Astrocyte (in vitro differentiated cells and primary cell): ENCODE results near the gene HTR4. TPM values are rescaled to one million over a fixed set of nuclear protein-coding genes. Genes with fewer than 3 reads are reported as not detected.
"Not testable (repeated sequence)": the region's sequence is repeated elsewhere in the genome, so short reads cannot be mapped to it uniquely, and the experiment has no call there.

Experiments
- DNase-seq: peaks from one replicate; pipeline ENCODE4 v3.0.0-alpha.2; 2010; ENCODE audit warnings: low read depth
- FAIRE-seq: peaks from 2 replicates; lab custom pipeline; 2011; peaks lifted over from hg19 to GRCh38; lab: Jason Lieb, UNC
- H2AFZ ChIP-seq: 2 replicates; pipeline ENCODE4 v1.6.0; 2012; ENCODE audit warnings: low read depth, low read length, inconsistent platforms
- H3K27ac ChIP-seq: 2 replicates; pipeline ENCODE4 v1.5.1; 2011; ENCODE audit warnings: low read depth, low read length, inconsistent platforms
- H3K27me3 ChIP-seq: 2 replicates; pipeline ENCODE4 v1.6.0; 2011; ENCODE audit warnings: low read length, inconsistent platforms; ENCODE audit not compliant: insufficient read depth
- H3K36me3 ChIP-seq: 2 replicates; pipeline ENCODE4 v1.5.1; 2011; ENCODE audit warnings: low read length, inconsistent platforms; ENCODE audit not compliant: insufficient read depth
- H3K4me1 ChIP-seq: 2 replicates; pipeline ENCODE4 v1.5.1; 2011; ENCODE audit warnings: low read length, inconsistent platforms; ENCODE audit not compliant: insufficient read depth
- H3K4me2 ChIP-seq: 2 replicates; pipeline ENCODE4 v1.6.0; 2012; ENCODE audit warnings: low read length, inconsistent platforms
- H3K4me3 ChIP-seq: 2 replicates; pipeline ENCODE4 v1.5.1; 2011; ENCODE audit warnings: low read depth, mild to moderate bottlenecking, low read length, inconsistent platforms; ENCODE audit not compliant: insufficient read depth
- H3K79me2 ChIP-seq: 2 replicates; pipeline ENCODE4 v1.6.0; 2012; ENCODE audit warnings: mild to moderate bottlenecking, low read length, inconsistent platforms; ENCODE audit not compliant: insufficient read depth
- H3K9ac ChIP-seq: 2 replicates; pipeline ENCODE4 v1.6.0; 2012; ENCODE audit warnings: mild to moderate bottlenecking, low read length, inconsistent platforms
- H3K9me3 ChIP-seq: 2 replicates; pipeline ENCODE4 v1.5.1; 2012; ENCODE audit warnings: low read depth, mild to moderate bottlenecking, low read length, inconsistent platforms; ENCODE audit not compliant: insufficient read depth
- H4K20me1 ChIP-seq: 2 replicates; pipeline ENCODE4 v1.6.0; 2012; ENCODE audit warnings: low read length, inconsistent platforms; ENCODE audit not compliant: insufficient read depth
- H3K27ac Mint-ChIP-seq: one replicate; pipeline ENCODE4 v1.8.0; 2021; ENCODE audit warnings: mild to moderate bottlenecking, mixed read lengths; ENCODE audit not compliant: unreplicated experiment
- H3K27me3 Mint-ChIP-seq: one replicate; pipeline ENCODE4 v1.8.0; 2021; ENCODE audit warnings: low read depth, mixed read lengths; ENCODE audit not compliant: unreplicated experiment
- H3K36me3 Mint-ChIP-seq: one replicate; pipeline ENCODE4 v1.8.0; 2021; ENCODE audit warnings: low read depth, mixed read lengths; ENCODE audit not compliant: unreplicated experiment
- H3K4me1 Mint-ChIP-seq: one replicate; pipeline ENCODE4 v1.8.0; 2021; ENCODE audit warnings: low read depth, mixed read lengths; ENCODE audit not compliant: unreplicated experiment
- H3K4me3 Mint-ChIP-seq: one replicate; pipeline ENCODE4 v1.8.0; 2021; ENCODE audit warnings: mild to moderate bottlenecking, moderate library complexity, mixed read lengths; ENCODE audit not compliant: unreplicated experiment
- H3K9me3 Mint-ChIP-seq: one replicate; pipeline ENCODE4 v1.8.0; 2021; ENCODE audit warnings: mild to moderate bottlenecking, mixed read lengths; ENCODE audit not compliant: unreplicated experiment
- EZH2 ChIP-seq: IDR thresholded peaks from 2 replicates; pipeline ENCODE4 v1.6.1; 2012; ENCODE audit warnings: mild to moderate bottlenecking, low read length, inconsistent platforms; ENCODE audit not compliant: insufficient read depth
- total RNA-seq: library from RNA; stranded (reverse); gene quantifications from 2 replicates; pipeline ENCODE4 v1.2.1, GENCODE V29; 2021
- TF ChIP-seq, protein P1 (sequence below): IDR thresholded peaks from 2 replicates; pipeline ENCODE4 v1.5.1; 2011; ENCODE audit warnings: low read depth, mild to moderate bottlenecking, inconsistent platforms, low read length, moderate library complexity; ENCODE audit not compliant: insufficient read depth

Gene HTR4
- total RNA-seq, 1 donor from 2014 or later, result not detected

- no peaks in the 10 kb centered on the region for H3K9me3 Mint-ChIP-seq
- no peak overlapping the region for H3K27ac ChIP-seq
- DNase-seq (no peak), FAIRE-seq (no peak)
- H3K36me3 Mint-ChIP-seq, result no peaks in the 10 kb centered on the region
- H4K20me1 ChIP-seq, result no peaks in the 10 kb centered on the region
- peaks cover 5% of the 10 kb centered on the region for H3K27me3 ChIP-seq
- no peaks in the 10 kb centered on the region for H3K79me2 ChIP-seq
- H3K4me2 ChIP-seq, result no peak overlapping the region
- H3K4me3 ChIP-seq, result no peak overlapping the region
- peaks cover 4% of the 10 kb centered on the region for H3K27me3 Mint-ChIP-seq
- H3K27ac Mint-ChIP-seq, result no peak overlapping the region
- H3K4me1 ChIP-seq, result no peaks in the 10 kb centered on the region
- no peak overlapping the region for H3K4me3 Mint-ChIP-seq
- H2AFZ ChIP-seq, result no peak overlapping the region
- H3K36me3 ChIP-seq, result no peaks in the 10 kb centered on the region
- TF ChIP-seq, protein P1, sequence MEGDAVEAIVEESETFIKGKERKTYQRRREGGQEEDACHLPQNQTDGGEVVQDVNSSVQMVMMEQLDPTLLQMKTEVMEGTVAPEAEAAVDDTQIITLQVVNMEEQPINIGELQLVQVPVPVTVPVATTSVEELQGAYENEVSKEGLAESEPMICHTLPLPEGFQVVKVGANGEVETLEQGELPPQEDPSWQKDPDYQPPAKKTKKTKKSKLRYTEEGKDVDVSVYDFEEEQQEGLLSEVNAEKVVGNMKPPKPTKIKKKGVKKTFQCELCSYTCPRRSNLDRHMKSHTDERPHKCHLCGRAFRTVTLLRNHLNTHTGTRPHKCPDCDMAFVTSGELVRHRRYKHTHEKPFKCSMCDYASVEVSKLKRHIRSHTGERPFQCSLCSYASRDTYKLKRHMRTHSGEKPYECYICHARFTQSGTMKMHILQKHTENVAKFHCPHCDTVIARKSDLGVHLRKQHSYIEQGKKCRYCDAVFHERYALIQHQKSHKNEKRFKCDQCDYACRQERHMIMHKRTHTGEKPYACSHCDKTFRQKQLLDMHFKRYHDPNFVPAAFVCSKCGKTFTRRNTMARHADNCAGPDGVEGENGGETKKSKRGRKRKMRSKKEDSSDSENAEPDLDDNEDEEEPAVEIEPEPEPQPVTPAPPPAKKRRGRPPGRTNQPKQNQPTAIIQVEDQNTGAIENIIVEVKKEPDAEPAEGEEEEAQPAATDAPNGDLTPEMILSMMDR, result no peak
- TF ChIP-seq EZH2, result no peak
- no peak overlapping the region for H3K9ac ChIP-seq
- no peaks in the 10 kb centered on the region for H3K4me1 Mint-ChIP-seq
- H3K9me3 ChIP-seq, result no peaks in the 10 kb centered on the region
These were observed 28.0 kb upstream of the HTR4 start for GRCh38 chr5:148682058-148683026.

DNA sequence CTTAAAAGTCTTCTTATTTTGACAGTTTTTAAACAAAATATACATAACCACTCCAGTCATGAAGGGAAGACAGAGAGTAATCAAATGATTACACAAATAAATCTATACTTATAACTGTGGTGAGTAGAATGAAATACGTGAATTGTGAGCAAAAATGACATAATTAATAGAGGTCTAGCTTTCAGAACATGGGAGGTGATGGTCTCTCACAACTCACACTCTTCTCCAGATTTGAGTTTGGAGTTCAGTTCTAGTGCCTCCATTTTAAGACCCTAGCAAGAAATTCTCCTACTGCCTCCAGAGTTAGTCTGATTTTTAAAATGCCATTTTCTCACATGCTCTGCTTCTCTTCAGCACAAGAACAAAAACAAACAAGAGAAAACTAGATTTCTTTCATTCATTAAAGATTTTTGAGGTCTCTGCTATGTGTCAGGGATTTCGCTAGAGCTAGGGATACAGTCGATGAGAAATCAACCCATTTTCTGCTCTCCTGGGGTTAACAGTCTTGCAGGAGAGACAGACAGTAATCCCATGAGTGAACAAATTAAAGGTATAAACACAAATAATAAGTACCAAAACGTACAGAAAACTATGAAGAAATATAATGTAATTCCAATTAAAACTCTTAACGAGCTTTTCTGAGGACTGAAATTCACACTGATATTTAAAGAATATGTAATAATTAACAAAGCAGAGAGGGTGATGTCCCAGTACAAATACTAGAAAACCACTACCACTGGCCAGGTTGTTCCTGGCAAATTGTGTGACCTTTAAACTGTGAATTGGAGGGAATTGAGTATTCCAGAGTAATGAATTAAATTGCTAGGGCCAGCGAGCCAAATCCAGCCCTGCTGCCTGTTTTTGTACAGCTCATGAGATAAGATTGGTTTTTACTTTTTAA lies 27.1 kb upstream of the HTR4 start:
- TF ChIP-seq, protein P1, result no peak
- TF ChIP-seq EZH2, result no peak
- no peak overlapping the region for H3K9ac ChIP-seq
- no peaks in the 10 kb centered on the region for H3K4me1 ChIP-seq
- Mint-ChIP-seq H3K4me1 (no peaks in the 10 kb centered on the region), H3K4me3 (no peak overlapping the region), H3K27me3 (peaks cover 4% of the 10 kb centered on the region), H3K36me3 (no peaks in the 10 kb centered on the region), H3K9me3 (no peaks in the 10 kb centered on the region), H3K27ac (no peak overlapping the region)
- H3K4me3 ChIP-seq, result no peak overlapping the region
- H3K9me3 ChIP-seq, result no peaks in the 10 kb centered on the region
- H2AFZ ChIP-seq, result no peak overlapping the region
- no peaks in the 10 kb centered on the region for H3K79me2 ChIP-seq
- peaks cover 5% of the 10 kb centered on the region for H3K27me3 ChIP-seq
- FAIRE-seq (no peak), DNase-seq (no peak)
- no peaks in the 10 kb centered on the region for H3K36me3 ChIP-seq
- H3K4me2 ChIP-seq, result no peak overlapping the region
- H3K27ac ChIP-seq, result no peak overlapping the region
- H4K20me1 ChIP-seq, result no peaks in the 10 kb centered on the region

DNA sequence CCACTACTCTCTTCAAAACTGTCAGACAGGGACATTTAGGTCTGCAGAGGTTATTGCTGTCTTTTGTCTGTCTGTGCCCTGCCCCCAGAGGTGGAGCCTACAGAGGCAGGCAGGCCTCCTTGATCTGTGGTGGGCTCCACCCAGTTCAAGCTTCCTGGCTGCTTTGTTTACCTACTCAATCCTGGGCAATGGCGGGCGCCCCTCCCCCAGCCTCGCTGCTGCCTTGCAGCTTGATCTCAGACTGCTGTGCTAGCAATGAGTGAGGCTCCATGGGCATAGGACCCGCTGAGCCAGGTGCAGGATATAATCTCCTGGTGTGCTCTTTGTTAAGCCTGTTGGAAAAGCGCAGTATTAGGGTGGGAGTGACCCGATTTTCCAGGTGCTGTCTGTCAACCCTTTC lies 19.4 kb upstream of the HTR4 start:
- not testable (repeated sequence) for H3K4me1 Mint-ChIP-seq, H3K27me3 Mint-ChIP-seq, H3K36me3 Mint-ChIP-seq, H3K27ac Mint-ChIP-seq, H3K9ac ChIP-seq, H2AFZ ChIP-seq, H3K27ac ChIP-seq, H3K9me3 Mint-ChIP-seq, H3K4me2 ChIP-seq, H3K9me3 ChIP-seq, H3K4me1 ChIP-seq, H3K4me3 Mint-ChIP-seq, H3K36me3 ChIP-seq, FAIRE-seq, DNase-seq, H3K79me2 ChIP-seq, H3K4me3 ChIP-seq, H4K20me1 ChIP-seq, H3K27me3 ChIP-seq
